OCI-LY1 (cell line): ENCODE data around the gene P2RY6.

ENCODE experiments used
- H2AFZ ChIP-seq: fragments of 200-600 bp; sonication (generic), shearing (Covaris generic); 2 replicates; pipeline ENCODE4 v1.6.0; 2014; ENCODE audit warnings: antibody characterized with exemption, mild to moderate bottlenecking, low read length
- H3F3A ChIP-seq: fragments of 200-600 bp; sonication (generic), shearing (Covaris generic); 2 replicates; pipeline ENCODE4 v1.6.0; 2014; ENCODE audit warnings: mild to moderate bottlenecking, antibody characterized with exemption, low read length, moderate library complexity; ENCODE audit not compliant: insufficient read depth
- H3K27ac ChIP-seq: fragments of 200-600 bp; sonication (generic); 2 replicates; pipeline ENCODE4 v1.5.1; 2014; ENCODE audit warnings: low read length, mixed run types, mild to moderate bottlenecking, low read depth; ENCODE audit not compliant: poor library complexity, severe bottlenecking
- H3K27me3 ChIP-seq: fragments of 200-600 bp; sonication (generic); 2 replicates; pipeline ENCODE4 v1.6.0; 2014; ENCODE audit warnings: antibody characterized with exemption, mild to moderate bottlenecking, low read length, moderate library complexity; ENCODE audit not compliant: insufficient read depth
- H3K36me3 ChIP-seq: fragments of 200-600 bp; sonication (generic); 2 replicates; pipeline ENCODE4 v1.6.1; 2014; ENCODE audit warnings: mild to moderate bottlenecking, antibody characterized with exemption, low read length, moderate library complexity, mixed read lengths; ENCODE audit not compliant: insufficient read depth
- H3K4me1 ChIP-seq: fragments of 200-600 bp; sonication (generic); 2 replicates; pipeline ENCODE4 v1.5.1; 2014; ENCODE audit warnings: mild to moderate bottlenecking, low read length, moderate library complexity; ENCODE audit not compliant: insufficient read depth, severe bottlenecking
- H3K4me2 ChIP-seq: fragments of 200-600 bp; sonication (generic), shearing (Covaris generic); 2 replicates; pipeline ENCODE4 v1.6.1; 2014; ENCODE audit warnings: low read length
- H3K4me3 ChIP-seq: fragments of 200-600 bp; sonication (generic); 2 replicates; pipeline ENCODE4 v1.5.1; 2014; ENCODE audit warnings: low read length, low read depth, mild to moderate bottlenecking, mixed read lengths; ENCODE audit not compliant: poor library complexity, severe bottlenecking
- H3K79me2 ChIP-seq: fragments of 200-600 bp; shearing (Covaris generic); 2 replicates; pipeline ENCODE4 v1.6.1; 2016; ENCODE audit warnings: mixed run types, low read length, mixed read lengths; ENCODE audit not compliant: insufficient read depth
- H3K9ac ChIP-seq: fragments of 200-600 bp; sonication (generic), shearing (Covaris generic); 2 replicates; pipeline ENCODE4 v1.6.1; 2014; ENCODE audit warnings: mild to moderate bottlenecking, low read length, mixed read lengths
- H3K9me2 ChIP-seq: fragments of 200-600 bp; sonication (generic), shearing (Covaris generic); 2 replicates; pipeline ENCODE4 v1.6.1; 2014; ENCODE audit warnings: low read depth, mild to moderate bottlenecking, low read length, mixed read lengths
- H3K9me3 ChIP-seq: fragments of 200-600 bp; shearing (Covaris generic); 2 replicates; pipeline ENCODE4 v1.6.1; 2014; ENCODE audit warnings: low read length, mixed read lengths
- H4K20me1 ChIP-seq: fragments of 200-600 bp; sonication (generic), shearing (Covaris generic); 2 replicates; pipeline ENCODE4 v1.6.0; 2016; ENCODE audit warnings: mild to moderate bottlenecking, low read length; ENCODE audit not compliant: insufficient read depth
- EZH2 ChIP-seq: fragments of 200-600 bp; sonication (generic), shearing (Covaris generic); IDR thresholded peaks from 2 replicates; pipeline ENCODE4 v1.8.0; 2017; ENCODE audit warnings: borderline replicate concordance, mixed run types, mild to moderate bottlenecking, antibody characterized with exemption, low read length, moderate library complexity, mixed read lengths
- TF ChIP-seq, protein P1 (sequence below): fragments of 200-600 bp; sonication (generic), shearing (Covaris generic); IDR thresholded peaks from 2 replicates; pipeline ENCODE4 v1.5.1; 2017; ENCODE audit warnings: mild to moderate bottlenecking, antibody characterized with exemption, low read length, moderate library complexity, mixed read lengths

Gene P2RY6

DNA sequence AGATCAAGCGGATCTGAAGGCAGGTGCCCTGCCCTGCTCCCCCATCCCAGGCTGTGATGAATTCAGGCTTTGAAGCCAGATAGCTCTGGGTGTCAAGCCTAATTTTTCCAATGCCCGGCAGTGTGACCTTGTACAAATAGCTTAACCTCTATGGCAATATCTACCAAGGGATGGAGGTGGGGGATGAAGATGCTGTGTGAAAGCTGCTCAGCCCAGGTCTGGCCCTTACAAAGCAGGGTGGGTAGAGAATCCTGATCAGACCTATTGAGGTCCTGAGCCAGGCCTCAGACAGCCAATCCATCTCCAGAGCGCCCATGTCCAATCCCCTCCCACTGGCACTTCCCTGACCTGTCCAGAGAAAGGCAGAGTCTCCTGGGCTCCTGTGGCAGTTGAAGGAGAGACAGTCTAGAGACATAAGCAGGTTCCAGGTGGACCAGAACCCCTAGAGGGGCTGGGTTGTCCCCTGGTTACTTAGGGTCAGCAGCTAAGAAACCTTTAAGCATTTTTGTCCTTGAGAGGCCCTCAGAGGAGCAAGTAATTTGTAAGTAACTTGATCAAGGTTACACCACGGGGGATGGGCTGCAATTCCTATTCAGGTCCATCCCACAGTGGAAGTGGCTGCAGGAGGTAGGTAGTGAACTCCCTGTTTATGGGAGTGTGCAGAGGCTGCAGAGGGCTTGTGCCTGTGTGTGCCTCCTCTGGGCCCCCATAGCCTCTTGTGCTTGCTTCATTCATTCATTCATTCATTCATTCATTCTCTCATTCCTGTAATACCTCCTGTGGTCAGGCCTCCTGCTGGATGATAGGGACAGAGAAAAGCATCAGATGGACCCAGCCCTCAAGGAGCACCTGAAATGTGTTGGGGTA is 43.6 kb upstream of the P2RY6 start:
- no peaks in the 10 kb centered on the region for H3K9me3 ChIP-seq
- H3K27me3 ChIP-seq = peaks cover 17% of the 10 kb centered on the region; the same call in 1 of the 2 replicates
- TF ChIP-seq EZH2 = no peak
- TF ChIP-seq, protein P1, sequence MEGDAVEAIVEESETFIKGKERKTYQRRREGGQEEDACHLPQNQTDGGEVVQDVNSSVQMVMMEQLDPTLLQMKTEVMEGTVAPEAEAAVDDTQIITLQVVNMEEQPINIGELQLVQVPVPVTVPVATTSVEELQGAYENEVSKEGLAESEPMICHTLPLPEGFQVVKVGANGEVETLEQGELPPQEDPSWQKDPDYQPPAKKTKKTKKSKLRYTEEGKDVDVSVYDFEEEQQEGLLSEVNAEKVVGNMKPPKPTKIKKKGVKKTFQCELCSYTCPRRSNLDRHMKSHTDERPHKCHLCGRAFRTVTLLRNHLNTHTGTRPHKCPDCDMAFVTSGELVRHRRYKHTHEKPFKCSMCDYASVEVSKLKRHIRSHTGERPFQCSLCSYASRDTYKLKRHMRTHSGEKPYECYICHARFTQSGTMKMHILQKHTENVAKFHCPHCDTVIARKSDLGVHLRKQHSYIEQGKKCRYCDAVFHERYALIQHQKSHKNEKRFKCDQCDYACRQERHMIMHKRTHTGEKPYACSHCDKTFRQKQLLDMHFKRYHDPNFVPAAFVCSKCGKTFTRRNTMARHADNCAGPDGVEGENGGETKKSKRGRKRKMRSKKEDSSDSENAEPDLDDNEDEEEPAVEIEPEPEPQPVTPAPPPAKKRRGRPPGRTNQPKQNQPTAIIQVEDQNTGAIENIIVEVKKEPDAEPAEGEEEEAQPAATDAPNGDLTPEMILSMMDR = no peak
- H3F3A ChIP-seq = no peaks in the 10 kb centered on the region
- H3K27ac ChIP-seq = no peak overlapping the region
- H3K4me1 ChIP-seq = no peaks in the 10 kb centered on the region
- H2AFZ ChIP-seq = no peak overlapping the region
- no peaks in the 10 kb centered on the region for H3K36me3 ChIP-seq
- no peak overlapping the region for H3K4me2 ChIP-seq
- no peaks in the 10 kb centered on the region for H3K79me2 ChIP-seq
- H3K9me2 ChIP-seq = no peaks in the 10 kb centered on the region
- no peak overlapping the region for H3K4me3 ChIP-seq
- H3K9ac ChIP-seq = no peak overlapping the region
- no peaks in the 10 kb centered on the region for H4K20me1 ChIP-seq

DNA sequence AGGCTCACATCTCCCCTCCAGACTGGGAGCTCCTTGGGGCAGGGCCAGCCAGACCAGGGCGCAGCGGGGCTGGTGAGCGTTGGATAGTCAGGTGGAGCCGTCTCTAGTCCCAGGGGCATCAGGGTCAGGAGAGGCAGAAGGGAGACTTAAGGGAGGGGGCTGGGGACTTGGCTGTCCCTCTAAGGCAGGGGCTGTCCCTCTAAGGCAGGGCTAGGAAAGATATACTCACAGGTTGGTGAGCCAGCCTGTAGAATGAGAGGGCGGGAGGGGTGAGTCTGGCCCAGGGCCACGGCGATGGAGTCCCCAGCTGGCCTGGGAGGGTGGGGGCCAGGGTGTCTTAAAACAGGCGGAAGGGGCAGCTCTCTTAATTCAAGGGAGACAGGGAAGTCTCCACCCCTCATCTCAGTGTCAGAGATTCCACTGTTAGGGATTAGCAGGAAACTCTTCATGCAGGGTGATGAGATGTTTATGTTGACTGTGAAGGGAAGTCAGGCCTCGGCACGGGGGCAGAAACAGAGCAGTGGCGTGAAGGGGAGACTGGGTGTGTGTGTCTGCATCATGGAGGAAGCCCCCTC is 42.7 kb upstream of the P2RY6 start:
- TF ChIP-seq, protein P1 = no peak
- TF ChIP-seq EZH2 = no peak
- H3K79me2 ChIP-seq = no peaks in the 10 kb centered on the region
- no peaks in the 10 kb centered on the region for H3K9me2 ChIP-seq
- H3K4me2 ChIP-seq = no peak overlapping the region
- no peaks in the 10 kb centered on the region for H3K36me3 ChIP-seq
- H3F3A ChIP-seq = no peaks in the 10 kb centered on the region
- no peak overlapping the region for H3K4me3 ChIP-seq
- H3K4me1 ChIP-seq = no peaks in the 10 kb centered on the region
- H4K20me1 ChIP-seq = no peaks in the 10 kb centered on the region
- no peak overlapping the region for H3K27ac ChIP-seq
- no peak overlapping the region for H2AFZ ChIP-seq
- H3K9ac ChIP-seq = no peak overlapping the region
- no peaks in the 10 kb centered on the region for H3K9me3 ChIP-seq
- H3K27me3 ChIP-seq = peaks cover 10% of the 10 kb centered on the region; the same call in 1 of the 2 replicates

DNA sequence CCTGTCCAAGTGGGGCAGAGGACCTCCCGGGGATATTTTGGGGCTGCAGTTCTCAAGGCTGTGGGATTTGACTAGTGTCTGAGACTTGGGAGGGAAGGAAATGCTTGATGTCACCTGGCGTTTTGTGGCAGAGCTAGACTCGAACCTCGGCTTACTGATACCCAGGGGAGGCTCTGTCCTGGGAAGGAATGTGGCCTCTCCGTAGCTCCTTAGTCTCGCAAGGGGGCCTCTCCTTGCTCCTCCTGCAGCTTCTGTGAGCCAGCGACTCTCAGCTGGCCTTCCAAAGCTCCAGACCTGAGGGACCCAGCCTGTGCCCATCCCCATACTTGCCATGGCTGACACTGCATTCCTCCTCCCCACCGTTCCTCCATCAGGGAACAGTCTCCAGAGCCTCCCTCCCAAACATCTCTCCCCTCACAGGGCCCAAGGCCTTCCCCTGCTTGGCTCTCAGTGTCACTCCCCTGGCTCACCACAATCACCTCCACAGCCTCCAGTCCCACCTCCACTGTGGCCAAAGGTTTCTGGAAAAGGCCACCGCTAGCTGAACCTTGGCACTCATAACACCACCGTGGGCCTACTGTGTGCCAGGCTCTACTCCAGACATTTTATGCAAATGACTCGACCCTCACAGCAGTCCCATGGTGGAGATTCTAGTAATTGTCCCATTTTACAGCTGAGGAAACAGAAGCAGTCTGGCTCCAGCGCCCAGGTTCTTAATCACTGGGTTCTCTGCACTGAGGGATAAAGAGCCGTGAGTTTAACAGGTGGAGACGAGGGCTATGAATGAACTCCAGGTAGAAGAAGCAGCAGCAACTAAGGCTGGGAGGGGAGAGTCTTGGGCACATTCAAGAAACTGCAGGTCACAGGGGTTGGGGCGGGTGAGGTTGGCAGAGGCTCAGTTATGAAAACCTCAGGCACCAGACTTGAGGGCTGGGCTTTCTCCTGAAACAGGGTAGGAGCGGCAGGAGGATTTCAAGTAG is 42.0 kb upstream of the P2RY6 start:
- Histone ChIP-seq H4K20me1 (no peaks in the 10 kb centered on the region), H3K4me1 (no peaks in the 10 kb centered on the region), H3K27me3 (peaks cover 4% of the 10 kb centered on the region; the same call in 1 of the 2 replicates), H3K9me2 (no peaks in the 10 kb centered on the region), H3K9me3 (no peaks in the 10 kb centered on the region), H3F3A (no peaks in the 10 kb centered on the region), H3K27ac (no peak overlapping the region), H3K4me2 (no peak overlapping the region), H3K9ac (no peak overlapping the region), H3K4me3 (no peak overlapping the region), H3K36me3 (no peaks in the 10 kb centered on the region), H3K79me2 (no peaks in the 10 kb centered on the region), H2AFZ (no peak overlapping the region)
- no peak for TF ChIP-seq EZH2
- TF ChIP-seq, protein P1 = no peak
